Right lobe of liver (tissue), 6 donors: Measurements from ENCODE around the gene NUDT1. TPM values are rescaled to one million over a fixed set of nuclear protein-coding genes. Genes with fewer than 3 reads are reported as not detected.

Source experiments
- ATAC-seq, 4 donors: fragments of 200-7000 bp; cut with Tn5 transposase; one replicate each; pipeline ENCODE4 v1.9.1; 2020; ENCODE audit warnings: mild to moderate bottlenecking in 4 of 4, moderate library complexity in 4 of 4
- DNase-seq, 3 donors: peaks; one replicate each; pipeline ENCODE4 v3.0.0-alpha.2; 2020
- H3K27ac ChIP-seq, 3 donors: fragments of 200-600 bp; one replicate each; pipeline ENCODE4 v1.8.0; 2022
- H3K27me3 ChIP-seq, 2 donors: fragments of 200-600 bp; one replicate each; pipeline ENCODE4 v1.8.0; 2022
- H3K36me3 ChIP-seq, 4 donors: fragments of 200-600 bp; sonication (generic) in 1 of 4; one replicate each; pipeline versions ENCODE4 v1.5.1 to v1.8.0; 2017 to 2022; ENCODE audit warnings: control low read depth in 1 of 4
- H3K4me1 ChIP-seq, 4 donors: fragments of 200-600 bp; sonication (generic) in 1 of 4; one replicate each; pipeline versions ENCODE4 v1.5.1 to v1.8.0; 2017 to 2022; ENCODE audit warnings: control low read depth in 1 of 4
- H3K4me3 ChIP-seq, 3 donors: fragments of 200-600 bp; one replicate each; pipeline ENCODE4 v1.8.0; 2022
- H3K9me3 ChIP-seq, 4 donors: fragments of 200-600 bp; sonication (generic) in 1 of 4; one replicate each; pipeline versions ENCODE4 v1.5.1 to v1.8.0; 2017 to 2022; ENCODE audit warnings: control low read depth in 1 of 4
- POLR2A ChIP-seq: fragments of 450-650 bp; IDR thresholded peaks from one replicate; pipeline ENCODE4 v1.6.1; 2017; ENCODE audit warnings: antibody characterized with exemption, mild to moderate bottlenecking
- WGBS: methylation state at CpG from one replicate; pipeline ENCODE4 v1.1.6; 2018; ENCODE audit warnings: low coverage, low lambda C conversion rate; ENCODE audit not compliant: insufficient coverage; ENCODE audit errors: missing lambda C conversion rate; 5-methylcytosine and 5-hydroxymethylcytosine counted together
- intact Hi-C, 2 donors: fragments of 100-400 bp; cut with DNase I; formaldehyde crosslinking; loops; one replicate each; pipeline versions ENCODE4 v1.11.2 to v1.14.1; 2022
- total RNA-seq, 6 experiments: library from RNA; depleted of rRNA in 2 of 6; stranded (reverse); fragments of >200 nt in 2 of 6; fragmentation: NEBNext Ultra II Directional in 3 of 6; extraction: Animal tissue kit (Norgen Biotek cat#: 25700) in 3 of 6; gene quantifications; one replicate each; pipeline versions ENCODE4 v1.1.0 to v1.2.4, GENCODE V29; 2016 to 2023
- TF ChIP-seq, protein P1 (sequence below), 4 donors: fragments of 200-600 bp in 3 of 4; fragments of 450-650 bp in 1 of 4; IDR thresholded peaks; one replicate each; pipeline versions ENCODE4 v1.5.1 to v1.8.0; 2016 to 2022; ENCODE audit warnings: antibody characterized with exemption in 4 of 4, mild to moderate bottlenecking in 2 of 4
- donor health status: DM: no; HTN: yes; CAD: no.
- donor health status: DM: no; HTN: no; CAD: no.
- donor health status: DM: no; HTN: no; CAD: no.
- donor health status: DM: no; HTN: yes; CAD: no.
- donor health status: DM: no; HTN: yes; CAD: no.

NUDT1 gene
- total RNA-seq, 6 experiments from 2014 or later: 1.6 to 4.1 (median 2.3) TPM

GRCh38 chr7:2204446-2204845, 37.6 kb upstream of the NUDT1 start:
- intact Hi-C loops: loop anchor here (10.0 kb wide), 1 partner anchor 620 kb away; no protein-coding TSS in a partner anchor
- no peaks in the 10 kb centered on the region for H3K27me3 ChIP-seq
- H3K27ac ChIP-seq: no peak overlapping the region
- ATAC-seq (no peak), DNase-seq (peak in 2 of 3 donors; percentile 23 to 36)
- H3K36me3 ChIP-seq: peaks cover 0 to 9% (median 0%) of the 10 kb centered on the region in 4 donors
- WGBS: 100% methylated on average over 3 of the region's 11 CpGs
- H3K9me3 ChIP-seq: no peaks in the 10 kb centered on the region
- no peaks in the 10 kb centered on the region for H3K4me1 ChIP-seq
- TF ChIP-seq, protein P1, sequence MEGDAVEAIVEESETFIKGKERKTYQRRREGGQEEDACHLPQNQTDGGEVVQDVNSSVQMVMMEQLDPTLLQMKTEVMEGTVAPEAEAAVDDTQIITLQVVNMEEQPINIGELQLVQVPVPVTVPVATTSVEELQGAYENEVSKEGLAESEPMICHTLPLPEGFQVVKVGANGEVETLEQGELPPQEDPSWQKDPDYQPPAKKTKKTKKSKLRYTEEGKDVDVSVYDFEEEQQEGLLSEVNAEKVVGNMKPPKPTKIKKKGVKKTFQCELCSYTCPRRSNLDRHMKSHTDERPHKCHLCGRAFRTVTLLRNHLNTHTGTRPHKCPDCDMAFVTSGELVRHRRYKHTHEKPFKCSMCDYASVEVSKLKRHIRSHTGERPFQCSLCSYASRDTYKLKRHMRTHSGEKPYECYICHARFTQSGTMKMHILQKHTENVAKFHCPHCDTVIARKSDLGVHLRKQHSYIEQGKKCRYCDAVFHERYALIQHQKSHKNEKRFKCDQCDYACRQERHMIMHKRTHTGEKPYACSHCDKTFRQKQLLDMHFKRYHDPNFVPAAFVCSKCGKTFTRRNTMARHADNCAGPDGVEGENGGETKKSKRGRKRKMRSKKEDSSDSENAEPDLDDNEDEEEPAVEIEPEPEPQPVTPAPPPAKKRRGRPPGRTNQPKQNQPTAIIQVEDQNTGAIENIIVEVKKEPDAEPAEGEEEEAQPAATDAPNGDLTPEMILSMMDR (IDR thresholded peaks at IDR 0.05): no peak
- TF ChIP-seq POLR2A: no peak
- H3K4me3 ChIP-seq: no peak overlapping the region

DNA sequence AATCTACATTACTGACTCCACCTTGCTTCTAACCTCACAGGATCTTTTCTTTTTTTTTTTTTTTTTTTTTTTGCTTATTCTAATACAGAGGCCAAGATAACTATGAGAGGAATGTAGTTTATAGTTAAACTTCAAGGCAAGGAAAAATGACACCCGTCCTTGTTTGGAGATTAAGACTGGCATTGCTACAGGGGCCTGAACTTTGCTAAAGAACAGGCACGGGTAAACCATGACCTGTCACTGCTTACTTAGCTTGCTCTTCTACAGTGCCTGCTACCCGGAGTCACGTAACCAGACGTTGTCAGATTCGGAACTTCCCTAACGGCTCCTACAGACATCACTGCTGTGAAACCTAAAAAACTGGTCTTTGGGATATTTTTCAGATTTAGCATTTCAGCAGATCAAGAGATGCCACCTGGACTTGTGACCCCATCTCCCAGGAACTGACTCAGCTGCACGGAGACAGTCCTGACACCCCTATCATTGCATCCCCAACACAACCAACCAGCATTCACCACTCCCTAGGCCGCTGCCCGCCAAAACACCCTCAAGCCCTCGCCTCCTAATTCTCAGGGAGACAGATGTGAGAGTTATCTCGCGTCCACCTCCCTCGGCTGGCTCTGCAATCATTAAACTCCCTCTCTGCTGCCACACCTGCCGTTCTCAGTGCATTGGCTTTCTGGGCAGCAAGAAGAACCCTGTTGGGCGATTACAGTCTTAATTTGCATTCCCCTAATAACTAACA, 36.8 kb upstream of the NUDT1 start:
- DNase-seq (peak in 2 of 3 donors; percentile 8 to 23), ATAC-seq (no peak)
- intact Hi-C loops: loop anchor here (10.0 kb wide), 1 partner anchor 620 kb away; no protein-coding TSS in a partner anchor
- H3K36me3 ChIP-seq: peaks cover 0 to 9% (median 0%) of the 10 kb centered on the region in 4 donors
- 91% methylated on average over 15 of the region's 16 CpGs for WGBS
- no peaks in the 10 kb centered on the region for H3K9me3 ChIP-seq
- H3K27me3 ChIP-seq: no peaks in the 10 kb centered on the region
- no peak for TF ChIP-seq POLR2A
- TF ChIP-seq, protein P1 (IDR thresholded peaks at IDR 0.05): no peak
- H3K4me3 ChIP-seq: no peak overlapping the region
- no peak overlapping the region for H3K27ac ChIP-seq
- H3K4me1 ChIP-seq: no peaks in the 10 kb centered on the region

DNA sequence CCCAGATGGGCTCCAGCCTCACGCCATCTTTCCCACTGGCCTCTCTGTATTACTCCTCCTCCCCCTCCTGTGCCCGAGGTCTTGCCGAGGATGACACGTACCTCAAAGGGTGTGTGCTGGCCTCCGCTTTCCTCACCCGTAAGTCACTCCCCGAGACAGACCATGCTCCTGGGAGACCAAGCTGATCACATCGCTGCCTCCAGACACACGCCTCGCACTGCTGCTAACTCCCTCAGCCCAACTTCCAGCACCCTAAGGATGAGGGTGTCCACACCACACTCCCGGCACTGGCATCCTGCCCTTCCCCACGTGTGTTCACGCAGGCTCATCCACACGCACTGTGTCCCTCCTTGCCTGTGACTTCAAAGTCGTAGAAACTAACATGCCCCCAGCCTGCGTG, 33.3 kb upstream of the NUDT1 start:
- 85% methylated on average over 11 of the region's 16 CpGs for WGBS
- intact Hi-C loops: loop anchor here (10.0 kb wide), 1 partner anchor 624 kb away; no protein-coding TSS in a partner anchor
- no peak for TF ChIP-seq POLR2A
- TF ChIP-seq, protein P1 (IDR thresholded peaks at IDR 0.05): no peak
- Histone ChIP-seq H3K4me1 (no peaks in the 10 kb centered on the region), H3K27ac (no peak overlapping the region), H3K9me3 (no peaks in the 10 kb centered on the region), H3K4me3 (no peak overlapping the region), H3K36me3 (peaks cover 0 to 9% (median 0%) of the 10 kb centered on the region in 4 donors), H3K27me3 (no peaks in the 10 kb centered on the region)
- no peak for DNase-seq
- ATAC-seq: no peak

DNA sequence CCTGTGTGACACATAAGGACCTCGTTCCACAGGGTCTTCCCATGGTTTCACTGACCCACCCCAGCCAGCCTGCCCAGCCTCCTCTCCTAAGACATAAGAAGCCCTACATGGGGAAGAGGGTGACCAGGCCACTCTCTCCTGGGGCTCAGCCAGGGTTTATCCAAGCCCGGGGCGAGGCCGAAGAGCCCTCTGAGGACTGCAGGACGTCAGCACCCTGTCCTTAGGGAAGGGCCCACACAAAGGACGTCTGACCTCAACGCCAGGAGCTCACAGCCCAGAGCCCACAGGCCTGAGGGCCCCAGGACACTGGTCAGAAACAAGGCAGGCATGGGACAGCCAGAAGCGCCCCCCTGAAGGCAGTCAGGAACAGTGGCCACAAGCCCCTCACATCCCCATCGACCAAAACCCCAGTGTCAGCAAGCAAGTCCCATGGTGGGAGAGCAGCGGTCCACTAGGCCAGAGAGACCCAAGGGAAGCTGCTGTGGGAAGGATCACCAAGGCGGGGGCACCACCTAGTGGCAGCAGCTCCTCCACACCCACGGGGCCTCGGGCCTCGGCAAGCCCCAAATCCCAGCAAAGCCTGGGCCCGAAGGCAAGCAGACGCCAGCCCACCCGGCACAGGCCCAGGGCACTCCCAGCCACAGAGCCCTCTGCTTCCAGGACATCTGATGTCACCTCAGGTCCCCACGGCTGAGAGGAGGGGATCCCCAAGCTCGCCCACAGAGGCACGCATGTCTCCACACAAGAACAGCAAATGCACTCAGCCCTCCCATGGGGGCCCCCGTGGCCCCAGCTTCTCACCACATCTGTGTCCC, 32.7 kb upstream of the NUDT1 start:
- peaks cover 0 to 9% (median 0%) of the 10 kb centered on the region in 4 donors for H3K36me3 ChIP-seq
- H3K27me3 ChIP-seq: no peaks in the 10 kb centered on the region
- H3K27ac ChIP-seq: no peak overlapping the region
- ATAC-seq: peak; percentile 78 to 94 (median 88)
- no peak overlapping the region for H3K4me3 ChIP-seq
- TF ChIP-seq, protein P1 (IDR thresholded peaks at IDR 0.05): peak; percentile 56 to 74 (median 62)
- no peak for TF ChIP-seq POLR2A
- intact Hi-C loops: loop anchor here (10.0 kb wide), 1 partner anchor 625 kb away; no protein-coding TSS in a partner anchor
- WGBS: no CpG with 5 or more reads among the region's 21 CpGs
- no peaks in the 10 kb centered on the region for H3K9me3 ChIP-seq
- peak; percentile 67 to 72 (median 71) for DNase-seq
- no peaks in the 10 kb centered on the region for H3K4me1 ChIP-seq
